ENCODE data around the gene TCF23.

- TF ChIP-seq CTCF (conservative IDR thresholded peaks at IDR 0.05) = no peak
- no peak for TF ChIP-seq ZFX (IDR thresholded peaks at IDR 0.05)
Measured at GRCh38 chr2:27121906-27122305, 26.9 kb upstream of the TCF23 start.

All from C4-2B (cell line).